SU-DHL-6 (cell line): ENCODE measurements around the gene SNX3.

ENCODE experiments used
- CTCF ChIP-seq: fragments of 200-600 bp; sonication (generic); IDR thresholded peaks from one replicate; pipeline ENCODE4 v1.5.1; 2017; ENCODE audit warnings: antibody characterized with exemption, mild to moderate bottlenecking, low read length, moderate library complexity; ENCODE audit not compliant: insufficient read depth, poor library complexity, severe bottlenecking
- EZH2phosphoT487 ChIP-seq: fragments of 200-600 bp; sonication (generic), shearing (Covaris generic); conservative IDR thresholded peaks from 2 replicates; pipeline ENCODE4 v1.6.1; 2018; ENCODE audit warnings: mild to moderate bottlenecking, antibody characterized with exemption, low read length, moderate library complexity, mixed read lengths

- no peak for TF ChIP-seq EZH2phosphoT487
- TF ChIP-seq CTCF: no peak
Measured at GRCh38 chr6:108175176-108175591, 85.7 kb downstream of the SNX3 start.
